Gastrocnemius medialis (tissue), 4 donors: ENCODE data around the gene PGAP6. TPM values are rescaled to one million over a fixed set of nuclear protein-coding genes. Genes with fewer than 3 reads are reported as not detected.

Experiments used
- ATAC-seq, 2 donors: fragments of 150-250 bp; one replicate each; pipeline ENCODE4 v1.9.1; 2016
- DNase-seq, 2 donors: peaks; one replicate each; pipeline ENCODE4 v3.0.0-alpha.2; 2019
- H3K27ac ChIP-seq, 4 donors: fragments of 200-600 bp; sonication (generic); 1 replicate in 1 of 4; 2 replicates in 3 of 4; pipeline ENCODE4 v1.5.1; 2016 to 2018; ENCODE audit warnings: mild to moderate bottlenecking in 2 of 4, moderate library complexity in 1 of 4
- H3K27me3 ChIP-seq, 3 donors: fragments of 200-600 bp; sonication (generic) in 2 of 3; 1 replicate in 1 of 3; 2 replicates in 2 of 3; pipeline versions ENCODE4 v1.5.1 to v1.6.0; 2016 to 2019; ENCODE audit warnings: mild to moderate bottlenecking in 1 of 3, moderate library complexity in 1 of 3
- H3K36me3 ChIP-seq, 2 donors: fragments of 200-600 bp; sonication (generic) in 1 of 2; one replicate each; pipeline ENCODE4 v1.5.1; 2017 to 2018
- H3K4me1 ChIP-seq, 2 donors: fragments of 200-600 bp; sonication (generic) in 1 of 2; one replicate each; pipeline ENCODE4 v1.5.1; 2016 to 2017; ENCODE audit warnings: mild to moderate bottlenecking in 2 of 2
- H3K4me3 ChIP-seq, 4 donors: fragments of 200-600 bp; sonication (generic) in 3 of 4; 1 replicate in 1 of 4; 2 replicates in 3 of 4; pipeline ENCODE4 v1.5.1; 2016 to 2019; ENCODE audit warnings: mild to moderate bottlenecking in 2 of 4
- H3K9me3 ChIP-seq, 3 donors: fragments of 200-600 bp; sonication (generic) in 2 of 3; 1 replicate in 1 of 3; 2 replicates in 2 of 3; pipeline ENCODE4 v1.5.1; 2016 to 2019
- POLR2A ChIP-seq, 2 donors: fragments of 450-650 bp; IDR thresholded peaks; one replicate each; pipeline ENCODE4 v1.6.1; 2017; ENCODE audit warnings: antibody characterized with exemption in 2 of 2, mild to moderate bottlenecking in 2 of 2, moderate library complexity in 2 of 2
- in situ Hi-C, 4 donors: fragments of 200-750 bp; cut with MboI; loops; one replicate each; pipeline versions ENCODE4 v1.15.0 to v1.8.0; 2017; ENCODE audit warnings: low sequenced_read_pairs in 4 of 4
- intact Hi-C: fragments of 100-400 bp; cut with DNase I; formaldehyde crosslinking; loops from one replicate; pipeline ENCODE4 v1.15.1; 2023; ENCODE audit warnings: low total_unique reads
- total RNA-seq, 4 donors: library from RNA; depleted of rRNA; stranded (reverse); fragments of >200 nt; gene quantifications; one replicate each; pipeline versions ENCODE4 v1.1.0 to v1.2.3, GENCODE V29; 2016
- TF ChIP-seq, protein P1 (sequence below), 5 experiments: fragments of 450-650 bp in 3 of 5; fragments of 200-600 bp in 2 of 5; sonication (generic) in 2 of 5; IDR thresholded peaks in 4 of 5; conservative IDR thresholded peaks in 1 of 5; 1 replicate in 4 of 5; 2 replicates in 1 of 5; pipeline ENCODE4 v1.5.1; 2016 to 2019; ENCODE audit warnings: antibody characterized with exemption in 5 of 5, mild to moderate bottlenecking in 3 of 5, moderate library complexity in 3 of 5

The PGAP6 gene
- total RNA-seq, 4 donors from 2014 or later = 31.5 to 63.3 (median 50.8) TPM

DNA sequence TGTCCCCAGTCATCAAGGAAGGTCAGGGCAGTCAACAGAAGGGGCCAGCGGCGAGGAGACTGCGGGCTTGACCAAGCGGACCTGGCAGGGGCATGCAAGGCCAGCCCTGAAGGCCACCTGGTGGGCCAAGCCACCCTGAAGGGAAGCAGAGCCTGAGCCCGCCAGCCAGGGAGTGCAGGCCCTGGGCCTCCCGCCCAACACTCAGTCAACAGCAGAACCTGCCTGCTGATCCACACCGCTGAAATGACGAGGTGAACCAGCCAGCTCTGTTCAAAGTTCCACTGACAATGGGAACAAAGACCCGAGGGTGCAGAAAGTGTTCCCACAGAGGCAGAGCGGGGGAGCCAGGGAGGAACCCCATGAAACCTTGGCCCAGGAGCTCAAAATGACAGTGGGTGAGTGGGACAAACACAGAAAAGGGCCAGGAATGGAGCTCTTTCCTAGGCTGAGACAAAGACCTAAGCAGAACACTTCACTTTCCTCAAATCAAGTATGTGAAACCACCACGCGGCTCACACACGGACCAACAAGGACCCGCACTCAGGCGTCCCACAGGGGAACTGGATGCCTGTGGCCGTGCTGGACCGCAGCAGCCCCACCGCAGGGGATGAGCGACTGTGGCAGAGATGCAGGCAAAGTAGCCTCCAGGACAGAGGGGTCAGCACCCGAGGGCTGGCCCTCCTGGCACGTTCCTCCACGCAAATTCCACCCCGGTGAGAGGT is 41.2 kb downstream of the PGAP6 start:
- no peak for ATAC-seq
- no peak overlapping the region for H3K27ac ChIP-seq
- intact Hi-C loops = no loop called here

DNA sequence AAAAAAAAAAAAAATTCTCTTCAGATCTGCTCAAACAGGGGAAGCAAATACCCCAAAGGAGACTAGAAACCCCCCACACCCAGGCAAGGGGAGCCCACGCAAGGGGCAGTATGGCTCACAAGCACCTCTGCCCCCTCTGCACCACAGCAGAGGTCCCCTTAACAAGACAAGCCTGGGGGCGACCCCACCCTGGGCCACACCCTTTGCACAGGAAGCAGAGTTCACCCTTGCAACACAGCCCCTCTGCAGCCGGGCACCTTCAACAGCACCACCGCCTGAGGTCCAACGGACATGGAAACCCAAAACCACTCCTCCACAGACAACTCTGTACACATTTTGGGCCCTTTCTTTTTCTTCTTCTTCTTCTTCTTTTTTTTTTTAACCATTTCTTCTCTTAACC is 42.1 kb downstream of the PGAP6 start:
- no peaks in the 10 kb centered on the region for H3K27me3 ChIP-seq
- H3K4me3 ChIP-seq = no peak overlapping the region
- TF ChIP-seq, protein P1, sequence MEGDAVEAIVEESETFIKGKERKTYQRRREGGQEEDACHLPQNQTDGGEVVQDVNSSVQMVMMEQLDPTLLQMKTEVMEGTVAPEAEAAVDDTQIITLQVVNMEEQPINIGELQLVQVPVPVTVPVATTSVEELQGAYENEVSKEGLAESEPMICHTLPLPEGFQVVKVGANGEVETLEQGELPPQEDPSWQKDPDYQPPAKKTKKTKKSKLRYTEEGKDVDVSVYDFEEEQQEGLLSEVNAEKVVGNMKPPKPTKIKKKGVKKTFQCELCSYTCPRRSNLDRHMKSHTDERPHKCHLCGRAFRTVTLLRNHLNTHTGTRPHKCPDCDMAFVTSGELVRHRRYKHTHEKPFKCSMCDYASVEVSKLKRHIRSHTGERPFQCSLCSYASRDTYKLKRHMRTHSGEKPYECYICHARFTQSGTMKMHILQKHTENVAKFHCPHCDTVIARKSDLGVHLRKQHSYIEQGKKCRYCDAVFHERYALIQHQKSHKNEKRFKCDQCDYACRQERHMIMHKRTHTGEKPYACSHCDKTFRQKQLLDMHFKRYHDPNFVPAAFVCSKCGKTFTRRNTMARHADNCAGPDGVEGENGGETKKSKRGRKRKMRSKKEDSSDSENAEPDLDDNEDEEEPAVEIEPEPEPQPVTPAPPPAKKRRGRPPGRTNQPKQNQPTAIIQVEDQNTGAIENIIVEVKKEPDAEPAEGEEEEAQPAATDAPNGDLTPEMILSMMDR (IDR thresholded peaks at IDR 0.05 in 4 of 5, conservative IDR thresholded peaks at IDR 0.05 in 1 of 5) = no peak
- TF ChIP-seq POLR2A (IDR thresholded peaks at IDR 0.05) = no peak
- H3K36me3 ChIP-seq = peaks cover 0 to under 1% of the 10 kb centered on the region in 2 donors
- H3K9me3 ChIP-seq = no peaks in the 10 kb centered on the region
- ATAC-seq (no peak), DNase-seq (no peak)
- H3K4me1 ChIP-seq = peaks cover 6 to 13% of the 10 kb centered on the region in 2 donors
- in situ Hi-C loops = no loop called here
- intact Hi-C loops = no loop called here
- H3K27ac ChIP-seq = no peak overlapping the region

More for the DNA sequence above, 41.2 kb downstream of the PGAP6 start:
- TF ChIP-seq, protein P1 (IDR thresholded peaks at IDR 0.05 in 4 of 5, conservative IDR thresholded peaks at IDR 0.05 in 1 of 5) = no peak
- TF ChIP-seq POLR2A (IDR thresholded peaks at IDR 0.05) = no peak
- in situ Hi-C loops = no loop called here
- H3K9me3 ChIP-seq = no peaks in the 10 kb centered on the region
- H3K4me1 ChIP-seq = peaks cover 6 to 12% of the 10 kb centered on the region in 2 donors
- no peak for DNase-seq
- H3K4me3 ChIP-seq = no peak overlapping the region
- H3K36me3 ChIP-seq = peaks cover 0 to 9% of the 10 kb centered on the region in 2 donors
- no peaks in the 10 kb centered on the region for H3K27me3 ChIP-seq

DNA sequence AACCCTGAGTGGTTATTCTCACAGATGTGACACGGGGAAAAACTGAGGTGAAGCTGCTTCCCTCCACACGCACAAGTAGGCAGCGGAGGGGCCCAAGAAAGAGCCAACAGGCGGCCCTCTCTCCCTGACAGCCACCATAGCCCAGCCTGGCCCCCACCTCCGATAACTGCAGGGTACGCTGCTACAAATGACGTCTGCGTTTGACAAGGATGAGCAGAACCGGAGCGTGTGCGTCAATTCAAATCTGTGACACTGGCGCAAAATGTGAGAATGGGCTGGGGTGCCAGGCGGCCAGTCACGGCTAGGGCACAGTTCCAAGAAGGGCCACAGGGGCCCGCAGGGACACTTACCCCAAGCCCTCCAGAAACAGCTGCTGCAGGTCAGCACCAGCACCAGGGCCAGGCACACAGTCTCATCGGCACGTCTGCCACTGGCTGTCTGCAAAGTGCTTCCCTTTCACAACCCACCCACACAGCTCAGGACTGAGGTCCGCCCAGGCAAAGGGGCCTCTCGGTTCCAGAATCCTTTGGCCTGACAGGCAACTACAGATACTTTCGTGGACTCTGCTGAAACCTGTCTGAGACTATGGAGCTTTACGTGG is 43.7 kb downstream of the PGAP6 start:
- Histone ChIP-seq H3K27ac (no peak overlapping the region), H3K36me3 (no peaks in the 10 kb centered on the region), H3K4me3 (no peak overlapping the region), H3K27me3 (no peaks in the 10 kb centered on the region), H3K4me1 (peaks cover 6 to 13% of the 10 kb centered on the region in 2 donors), H3K9me3 (no peaks in the 10 kb centered on the region)
- ATAC-seq = no peak
- TF ChIP-seq, protein P1 (IDR thresholded peaks at IDR 0.05 in 4 of 5, conservative IDR thresholded peaks at IDR 0.05 in 1 of 5) = no peak
- no peak for TF ChIP-seq POLR2A (IDR thresholded peaks at IDR 0.05)
- DNase-seq = no peak
- intact Hi-C loops (no loop called here), in situ Hi-C loops (no loop called here)

DNA sequence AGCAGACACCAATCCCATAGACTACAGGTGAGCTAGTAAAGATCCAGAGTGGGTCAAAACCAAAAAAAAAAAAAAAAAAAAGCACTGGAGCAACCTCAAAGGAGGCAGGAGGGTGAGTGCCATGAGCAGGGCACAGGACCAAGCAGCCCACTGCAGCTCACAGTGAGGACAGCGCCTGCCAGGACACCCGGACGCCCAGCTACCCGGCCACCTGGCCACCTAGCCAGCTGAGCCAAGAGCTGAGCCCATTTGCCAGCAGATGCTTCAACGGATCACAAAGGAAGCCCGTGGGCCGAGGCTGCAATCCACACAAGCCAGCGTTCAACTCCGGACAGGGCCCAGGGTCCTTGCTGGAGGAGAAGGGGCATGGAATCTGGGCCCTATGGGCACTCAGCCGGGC is 44.3 kb downstream of the PGAP6 start:
- intact Hi-C loops (no loop called here), in situ Hi-C loops (no loop called here)
- DNase-seq (no peak), ATAC-seq (peak in 1 of 2 donors; percentile 30)
- TF ChIP-seq, protein P1 (IDR thresholded peaks at IDR 0.05 in 4 of 5, conservative IDR thresholded peaks at IDR 0.05 in 1 of 5) = no peak
- TF ChIP-seq POLR2A (IDR thresholded peaks at IDR 0.05) = no peak
- Histone ChIP-seq H3K27me3 (no peaks in the 10 kb centered on the region), H3K4me3 (no peak overlapping the region), H3K9me3 (no peaks in the 10 kb centered on the region), H3K36me3 (no peaks in the 10 kb centered on the region), H3K4me1 (peaks cover 6 to 13% of the 10 kb centered on the region in 2 donors), H3K27ac (no peak overlapping the region)
